IMR-90 (cell line): ENCODE measurements around the gene HEATR5A. TPM values are rescaled to one million over a fixed set of nuclear protein-coding genes. Genes with fewer than 3 reads are reported as not detected.

ENCODE experiments used
- ATAC-seq: fragments of 200-7000 bp; cut with Tn5 transposase; 2 replicates; pipeline ENCODE4 v1.9.1; 2020; ENCODE audit warnings: low read depth, mild to moderate bottlenecking, moderate library complexity
- BruUV-seq: library from RNA; stranded (reverse); fragments of 400-500 nt; replicated peaks from 2 replicates; lab custom pipeline; 2021; lab: Mats Ljungman, UMichigan
- CTCF ChIA-PET: fragments of 300-600 bp; formaldehyde crosslinking; extraction: SDS; loops from one replicate; lab custom pipeline; 2021; ENCODE audit warnings: antibody characterized with exemption; lab: Yijun Ruan, JAX
- POLR2A ChIA-PET: fragments of 300-600 bp; sonication (Branson Sonifier 250); formaldehyde crosslinking; loops from one replicate; lab custom pipeline; 2022; ENCODE audit warnings: antibody characterized with exemption; ENCODE audit not compliant: unreplicated experiment; lab: Charles Lee
- DNase-seq: peaks from one replicate; pipeline ENCODE4 v3.0.0; 2013
- H2AFZ ChIP-seq: replicated peaks from 2 replicates; pipeline ENCODE3; 2013; ENCODE audit warnings: low read length, mild to moderate bottlenecking; ENCODE audit not compliant: poor library complexity
- H2AK5ac ChIP-seq: 2 replicates; pipeline ENCODE4 v1.6.1; 2013; ENCODE audit warnings: low read depth, low read length, inconsistent platforms
- H2AK9ac ChIP-seq: replicated peaks from 2 replicates; pipeline ENCODE3; 2013; ENCODE audit warnings: mild to moderate bottlenecking, low read depth, low read length, moderate library complexity; ENCODE audit not compliant: poor library complexity
- H2BK120ac ChIP-seq: 2 replicates; pipeline ENCODE4 v1.6.1; 2013; ENCODE audit warnings: low read depth, low read length, inconsistent platforms
- H2BK15ac ChIP-seq: 3 replicates; pipeline ENCODE4 v1.6.1; 2013; ENCODE audit warnings: low read depth, low read length, inconsistent platforms
- H2BK20ac ChIP-seq: 2 replicates; pipeline ENCODE4 v1.6.1; 2013; ENCODE audit warnings: low read depth, mild to moderate bottlenecking, inconsistent platforms, low read length, moderate library complexity
- H2BK5ac ChIP-seq: 2 replicates; pipeline ENCODE4 v1.6.1; 2013; ENCODE audit warnings: mild to moderate bottlenecking, low read depth, low read length, inconsistent platforms; ENCODE audit not compliant: poor library complexity, severe bottlenecking
- H3K14ac ChIP-seq: replicated peaks from 2 replicates; pipeline ENCODE4 v1.6.1; 2013; ENCODE audit warnings: low read depth, low read length, inconsistent platforms
- H3K18ac ChIP-seq: 2 replicates; pipeline ENCODE4 v1.6.1; 2013; ENCODE audit warnings: low read depth, low read length, control low read depth
- H3K23ac ChIP-seq: 2 replicates; pipeline ENCODE4 v1.6.1; 2013; ENCODE audit warnings: low read depth, low read length, inconsistent platforms
- H3K27ac ChIP-seq: 2 replicates; pipeline ENCODE4 v1.5.1; 2013; ENCODE audit warnings: mild to moderate bottlenecking, control low read depth, low read length; ENCODE audit not compliant: insufficient read depth
- H3K27me3 ChIP-seq: 2 replicates; pipeline ENCODE4 v1.6.1; 2013; ENCODE audit warnings: low read length; ENCODE audit not compliant: control insufficient read depth, insufficient read depth
- H3K36me3 ChIP-seq: 2 replicates; pipeline ENCODE4 v1.6.1; 2013; ENCODE audit warnings: low read length, mixed read lengths; ENCODE audit not compliant: control insufficient read depth, insufficient read depth
- H3K4ac ChIP-seq: 2 replicates; pipeline ENCODE4 v1.6.1; 2013; ENCODE audit warnings: low read depth, low read length, inconsistent platforms
- H3K4me1 ChIP-seq: 2 replicates; pipeline ENCODE4 v1.6.1; 2013; ENCODE audit warnings: low read length, mixed read lengths; ENCODE audit not compliant: control insufficient read depth, insufficient read depth
- H3K4me2 ChIP-seq: 2 replicates; pipeline ENCODE4 v1.6.1; 2013; ENCODE audit warnings: low read depth, mild to moderate bottlenecking, control low read depth, low read length, moderate library complexity
- H3K4me3 ChIP-seq: 2 replicates; pipeline ENCODE4 v1.5.1; 2013; ENCODE audit warnings: low read depth, mild to moderate bottlenecking, control low read depth, low read length, moderate library complexity; ENCODE audit not compliant: insufficient read depth
- H3K56ac ChIP-seq: 2 replicates; pipeline ENCODE4 v1.6.1; 2013; ENCODE audit warnings: low read length, inconsistent platforms; ENCODE audit not compliant: insufficient read depth; ENCODE audit errors: extremely low read depth
- H3K79me1 ChIP-seq, 2 experiments: 2 replicates each; pipeline ENCODE4 v1.6.1; 2013; ENCODE audit warnings: low read length in 2 of 2, inconsistent platforms in 1 of 2, low read depth in 1 of 2
- H3K9ac ChIP-seq: 2 replicates; pipeline ENCODE4 v1.6.1; 2013; ENCODE audit warnings: low read depth, low read length, control low read depth
- H3K9me1 ChIP-seq: 2 replicates; pipeline ENCODE4 v1.6.1; 2013; ENCODE audit warnings: low read length, inconsistent platforms; ENCODE audit not compliant: insufficient read depth
- H3K9me3 ChIP-seq: 2 replicates; pipeline ENCODE4 v1.6.1; 2013; ENCODE audit warnings: low read length; ENCODE audit not compliant: control insufficient read depth, insufficient read depth
- H4K20me1 ChIP-seq: 2 replicates; pipeline ENCODE4 v1.6.1; 2013; ENCODE audit warnings: low read length, inconsistent platforms; ENCODE audit not compliant: insufficient read depth
- H4K5ac ChIP-seq: 2 replicates; pipeline ENCODE4 v1.6.1; 2013; ENCODE audit warnings: mild to moderate bottlenecking, low read depth, low read length, control low read depth
- H4K8ac ChIP-seq, 2 experiments: 2 replicates each; pipeline ENCODE4 v1.6.1; 2013; ENCODE audit warnings: low read depth in 2 of 2, low read length in 2 of 2, control low read depth in 1 of 2, inconsistent platforms in 1 of 2
- H4K91ac ChIP-seq: 2 replicates; pipeline ENCODE4 v1.6.1; 2013; ENCODE audit warnings: low read depth, low read length, inconsistent platforms; ENCODE audit not compliant: insufficient read depth
- BHLHE40 ChIP-seq: fragments of 150-350 bp; IDR thresholded peaks from 2 replicates; pipeline ENCODE4 v1.6.1; 2016; ENCODE audit warnings: mild to moderate bottlenecking, low read depth, low read length
- MXI1 ChIP-seq: IDR thresholded peaks from 2 replicates; pipeline ENCODE4 v1.6.1; 2012; ENCODE audit warnings: low read depth, mild to moderate bottlenecking, low read length, moderate library complexity, borderline replicate concordance
- NFE2L2 ChIP-seq: fragments of 150-350 bp; IDR thresholded peaks from 2 replicates; pipeline ENCODE4 v1.6.1; 2016; ENCODE audit warnings: low read depth, mild to moderate bottlenecking, low read length
- RAD21 ChIP-seq: IDR thresholded peaks from 2 replicates; pipeline ENCODE4 v1.6.1; 2012; ENCODE audit warnings: low read length, improper control_type of control experiment
- RFX5 ChIP-seq: IDR thresholded peaks from 2 replicates; pipeline ENCODE4 v1.8.0; 2012; ENCODE audit warnings: low read depth, mild to moderate bottlenecking, low read length, moderate library complexity
- SMC3 ChIP-seq: fragments of 150-350 bp; IDR thresholded peaks from 2 replicates; pipeline ENCODE4 v1.6.1; 2016; ENCODE audit warnings: low read depth, mild to moderate bottlenecking, antibody characterized with exemption, low read length, moderate library complexity
- USF2 ChIP-seq: fragments of 150-350 bp; IDR thresholded peaks from 2 replicates; pipeline ENCODE4 v1.6.1; 2017; ENCODE audit warnings: mild to moderate bottlenecking, antibody characterized with exemption, low read length, low read depth
- WGBS, 2 experiments: methylation state at CpG; one replicate each; pipeline versions ENCODE4 v1.1.5 to v1.1.7; 2013; ENCODE audit warnings: missing lambda C conversion rate in 2 of 2; ENCODE audit not compliant: insufficient read length in 1 of 2; ENCODE audit errors: extremely low coverage in 2 of 2; 5-methylcytosine and 5-hydroxymethylcytosine counted together
- dilution Hi-C: fragments of 300-500 bp; cut with HindIII; formaldehyde crosslinking; loops from one replicate; pipeline ENCODE4 v1.14.3; 2018; ENCODE audit warnings: low sequenced_read_pairs; ENCODE audit not compliant: unreplicated experiment
- in situ Hi-C: fragments of 300-500 bp; cut with MboI; formaldehyde crosslinking; loops from 3 replicates; pipeline ENCODE4 v1.14.3; 2019; ENCODE audit warnings: low sequenced_read_pairs, inconsistent platforms, mixed read lengths
- intact Hi-C: fragments of 100-400 bp; cut with micrococcal nuclease; formaldehyde crosslinking; loops from 2 replicates; pipeline ENCODE4 v1.10.0; 2022
- polyA plus RNA-seq, 3 experiments: library from polyadenylated mRNA; depleted of rRNA; stranded (reverse); fragments of >200 nt; gene quantifications; 2 replicates each; pipeline ENCODE4 v1.2.3, GENCODE V29; 2012; ENCODE audit warnings: low replicate concordance in 1 of 3
- total RNA-seq: library from RNA; depleted of rRNA; stranded (reverse); fragments of >200 nt; gene quantifications from 2 replicates; pipeline ENCODE4 v1.2.3, GENCODE V29; 2012

Gene HEATR5A
- total and polyA plus RNA-seq, 2 of the 4 experiments (the other 2 are of a cell fraction), result 14.0 to 48.9 TPM

- H2AK9ac ChIP-seq, result no peak overlapping the region
- no peak overlapping the region for H3K4ac ChIP-seq
- H2BK120ac ChIP-seq, result no peak overlapping the region
- H2BK20ac ChIP-seq, result no peak overlapping the region
- H3K56ac ChIP-seq, result no peak overlapping the region
- no peak overlapping the region for H2BK5ac ChIP-seq
- H2AFZ ChIP-seq, result no peak overlapping the region
- no CpG with 5 or more reads among the region's 3 CpGs for WGBS, 2 experiments
- H3K4me3 ChIP-seq, result no peak overlapping the region
- dilution Hi-C loops (no loop called here), in situ Hi-C loops (no loop called here), intact Hi-C loops (no loop called here)
- H3K9me3 ChIP-seq, result no peaks in the 10 kb centered on the region
- no peak overlapping the region for H2BK15ac ChIP-seq
- peaks cover 9% of the 10 kb centered on the region for H3K4me1 ChIP-seq
- no TSS peak for BruUV-seq
- H4K8ac ChIP-seq, result no peak overlapping the region
- H3K9me1 ChIP-seq, result peaks cover 9% of the 10 kb centered on the region
- no peak overlapping the region for H3K9ac ChIP-seq
- no peak overlapping the region for H4K91ac ChIP-seq
- H3K23ac ChIP-seq, result no peak overlapping the region
- H2AK5ac ChIP-seq, result no peak overlapping the region
- no peak overlapping the region for H3K4me2 ChIP-seq
- no peak overlapping the region for H3K27ac ChIP-seq
- ChIA-PET CTCF (interaction anchor here (0.6 to 1.0 kb wide), 2 partner anchors 29 to 41 kb away, joined by 3 to 5 read pairs; no protein-coding TSS in a partner anchor), POLR2A (no interaction called here)
- ATAC-seq (no peak), DNase-seq (no peak)
- no peak overlapping the region for H3K14ac ChIP-seq
- H3K36me3 ChIP-seq, result no peaks in the 10 kb centered on the region
- H3K18ac ChIP-seq, result no peak overlapping the region
- H4K5ac ChIP-seq, result no peak overlapping the region
- no peaks in the 10 kb centered on the region for H3K79me1 ChIP-seq
- no peak for TF ChIP-seq BHLHE40
- no peak for TF ChIP-seq USF2
- no peak for TF ChIP-seq RAD21
- no peak for TF ChIP-seq RFX5
- no peak for TF ChIP-seq NFE2L2
- no peak for TF ChIP-seq SMC3
- no peak for TF ChIP-seq MXI1
- H3K27me3 ChIP-seq, result no peaks in the 10 kb centered on the region
- no peaks in the 10 kb centered on the region for H4K20me1 ChIP-seq
Measured at GRCh38 chr14:31258427-31259039, 161.8 kb downstream of the HEATR5A start.
